Activated CD8-positive, alpha-beta T cell treated with anti-CD3 and anti-CD28 coated beads for 36 hours (primary cell): ENCODE results near the gene RALGAPA1. TPM values are rescaled to one million over a fixed set of nuclear protein-coding genes. Genes with fewer than 3 reads are reported as not detected.
"Not testable (repeated sequence)": the region's sequence is repeated elsewhere in the genome, so short reads cannot be mapped to it uniquely, and the experiment has no call there.

Experiments used
- ATAC-seq: fragments of 200-7000 bp; cut with Tn5 transposase; one replicate; pipeline ENCODE4 v1.10.0; 2021; ENCODE audit warnings: mild to moderate bottlenecking, moderate library complexity
- CTCF ChIA-PET: fragments of 350-600 bp; sonication (Branson Sonifier 250); formaldehyde crosslinking; loops from one replicate; lab custom pipeline; 2021; ENCODE audit warnings: antibody characterized with exemption; lab: Charles Lee
- POLR2A ChIA-PET: fragments of 350-600 bp; sonication (Branson Sonifier 250); formaldehyde crosslinking; loops from one replicate; lab custom pipeline; 2021; ENCODE audit warnings: antibody characterized with exemption; lab: Charles Lee
- DNase-seq: peaks from one replicate; pipeline ENCODE4 v3.0.0-alpha.2; 2020
- H3K27ac Mint-ChIP-seq: one replicate; pipeline ENCODE4 v1.8.0; 2021; ENCODE audit warnings: mild to moderate bottlenecking, mixed read lengths
- H3K27me3 Mint-ChIP-seq: one replicate; pipeline ENCODE4 v1.8.0; 2021; ENCODE audit warnings: mixed read lengths
- H3K36me3 Mint-ChIP-seq: one replicate; pipeline ENCODE4 v1.8.0; 2021; ENCODE audit warnings: low read depth, mixed read lengths
- H3K4me1 Mint-ChIP-seq: one replicate; pipeline ENCODE4 v1.8.0; 2021; ENCODE audit warnings: low read depth, mixed read lengths
- H3K4me3 Mint-ChIP-seq: one replicate; pipeline ENCODE4 v1.8.0; 2021; ENCODE audit warnings: mild to moderate bottlenecking, moderate library complexity, mixed read lengths
- H3K9me3 Mint-ChIP-seq: one replicate; pipeline ENCODE4 v1.8.0; 2021; ENCODE audit warnings: mixed read lengths
- intact Hi-C: fragments of 100-400 bp; cut with micrococcal nuclease; formaldehyde crosslinking; loops from one replicate; pipeline ENCODE4 v1.10.0; 2022
- total RNA-seq, 2 experiments: library from RNA; stranded (reverse); gene quantifications; one replicate each; pipeline ENCODE4 v1.2.3, GENCODE V29; 2021
- TF ChIP-seq, protein P1 (sequence below): fragments of 200-600 bp; IDR thresholded peaks from one replicate; pipeline ENCODE4 v1.8.0; 2022; ENCODE audit warnings: antibody characterized with exemption, mild to moderate bottlenecking

The RALGAPA1 gene
- total RNA-seq, 2 experiments from 2014 or later, result 23.7 to 26.5 TPM

DNA sequence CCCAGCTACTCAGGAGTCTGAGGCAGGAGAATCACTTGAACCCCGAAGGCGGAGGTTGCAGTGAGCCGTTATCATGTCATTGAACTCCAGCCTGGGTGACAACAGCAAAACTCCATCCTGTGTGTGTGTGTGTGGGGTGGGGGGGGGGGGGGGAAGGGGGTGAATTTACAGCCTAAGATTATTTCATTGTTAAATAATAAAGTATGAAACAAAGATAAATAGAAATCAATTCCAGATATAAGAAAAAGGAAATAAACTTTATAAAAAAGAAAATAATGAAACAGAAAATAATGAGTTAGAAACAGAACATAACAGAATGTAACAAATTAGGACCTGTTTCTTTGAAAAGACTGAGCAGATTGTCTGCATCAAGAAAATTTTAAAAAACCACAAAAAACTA lies 191.6 kb downstream of the RALGAPA1 start:
- no peaks in the 10 kb centered on the region for H3K27me3 Mint-ChIP-seq
- peaks cover 43% of the 10 kb centered on the region for H3K36me3 Mint-ChIP-seq
- CTCF ChIA-PET, result interaction anchor here (1.3 kb wide), 1 partner anchor 11 kb away, joined by 3 read pairs; no protein-coding TSS in a partner anchor
- intact Hi-C loops, result no loop called here
- no peak overlapping the region for H3K27ac Mint-ChIP-seq
- H3K4me3 Mint-ChIP-seq, result no peak overlapping the region
- H3K9me3 Mint-ChIP-seq, result peaks cover 10% of the 10 kb centered on the region
- TF ChIP-seq, protein P1, sequence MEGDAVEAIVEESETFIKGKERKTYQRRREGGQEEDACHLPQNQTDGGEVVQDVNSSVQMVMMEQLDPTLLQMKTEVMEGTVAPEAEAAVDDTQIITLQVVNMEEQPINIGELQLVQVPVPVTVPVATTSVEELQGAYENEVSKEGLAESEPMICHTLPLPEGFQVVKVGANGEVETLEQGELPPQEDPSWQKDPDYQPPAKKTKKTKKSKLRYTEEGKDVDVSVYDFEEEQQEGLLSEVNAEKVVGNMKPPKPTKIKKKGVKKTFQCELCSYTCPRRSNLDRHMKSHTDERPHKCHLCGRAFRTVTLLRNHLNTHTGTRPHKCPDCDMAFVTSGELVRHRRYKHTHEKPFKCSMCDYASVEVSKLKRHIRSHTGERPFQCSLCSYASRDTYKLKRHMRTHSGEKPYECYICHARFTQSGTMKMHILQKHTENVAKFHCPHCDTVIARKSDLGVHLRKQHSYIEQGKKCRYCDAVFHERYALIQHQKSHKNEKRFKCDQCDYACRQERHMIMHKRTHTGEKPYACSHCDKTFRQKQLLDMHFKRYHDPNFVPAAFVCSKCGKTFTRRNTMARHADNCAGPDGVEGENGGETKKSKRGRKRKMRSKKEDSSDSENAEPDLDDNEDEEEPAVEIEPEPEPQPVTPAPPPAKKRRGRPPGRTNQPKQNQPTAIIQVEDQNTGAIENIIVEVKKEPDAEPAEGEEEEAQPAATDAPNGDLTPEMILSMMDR, result no peak
- no peaks in the 10 kb centered on the region for H3K4me1 Mint-ChIP-seq
- POLR2A ChIA-PET, result no interaction called here
- ATAC-seq (no peak), DNase-seq (no peak)

DNA sequence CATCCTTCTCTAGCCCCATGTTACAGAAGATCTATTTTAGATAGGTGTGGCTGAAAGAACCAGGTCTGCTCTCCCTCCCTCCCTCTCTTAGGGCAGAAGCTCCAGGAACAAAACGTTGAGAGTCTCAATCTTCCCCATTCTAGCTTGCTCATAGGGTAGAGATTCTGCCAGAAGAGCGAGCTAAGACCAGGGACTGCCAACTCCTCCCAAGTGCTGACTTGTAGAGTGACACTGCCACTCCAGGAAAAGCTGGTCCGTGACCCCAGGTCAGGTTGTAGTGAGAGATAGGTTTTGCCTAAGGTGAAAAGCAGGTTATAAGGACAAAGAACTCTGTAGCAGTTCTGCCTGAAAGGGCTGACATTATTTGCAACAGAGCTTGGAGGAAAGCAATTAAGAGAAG lies 201.7 kb downstream of the RALGAPA1 start:
- Mint-ChIP-seq H3K4me1 (no peaks in the 10 kb centered on the region), H3K36me3 (peaks cover 46% of the 10 kb centered on the region), H3K4me3 (no peak overlapping the region), H3K27me3 (no peaks in the 10 kb centered on the region), H3K27ac (no peak overlapping the region), H3K9me3 (no peaks in the 10 kb centered on the region)
- intact Hi-C loops, result no loop called here
- DNase-seq (no peak), ATAC-seq (no peak)
- POLR2A ChIA-PET, result no interaction called here
- CTCF ChIA-PET, result interaction anchor here (0.7 to 1.0 kb wide), 2 partner anchors 9 to 103 kb away, joined by 3 read pairs; no protein-coding TSS in a partner anchor
- TF ChIP-seq, protein P1, result no peak

DNA sequence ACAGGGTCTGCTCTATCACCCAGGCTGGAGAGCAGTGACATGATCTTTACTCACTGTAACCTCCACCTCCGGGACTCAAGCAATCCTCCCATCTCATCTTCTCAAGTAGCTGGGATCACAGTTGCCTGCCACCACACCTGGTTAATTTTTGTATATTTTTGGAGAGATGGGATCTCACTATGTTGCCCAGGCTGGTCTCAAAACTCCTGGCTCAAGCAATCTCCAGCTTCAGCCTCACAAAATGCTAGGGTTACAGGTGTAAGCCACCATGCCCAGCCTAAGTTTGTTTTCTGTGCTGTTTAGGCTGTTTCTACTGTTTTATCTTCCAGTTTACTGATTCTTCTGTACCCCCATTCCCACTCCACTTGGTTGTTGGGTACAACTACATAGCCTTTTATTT lies 208.8 kb downstream of the RALGAPA1 start:
- Mint-ChIP-seq H3K4me3 (no peak overlapping the region), H3K27ac (no peak overlapping the region), H3K36me3 (peaks cover 52% of the 10 kb centered on the region), H3K27me3 (no peaks in the 10 kb centered on the region), H3K4me1 (no peaks in the 10 kb centered on the region), H3K9me3 (peaks cover 2% of the 10 kb centered on the region)
- ChIA-PET CTCF (no interaction called here), POLR2A (no interaction called here)
- DNase-seq (no peak), ATAC-seq (no peak)
- TF ChIP-seq, protein P1, result no peak
- intact Hi-C loops, result no loop called here

DNA sequence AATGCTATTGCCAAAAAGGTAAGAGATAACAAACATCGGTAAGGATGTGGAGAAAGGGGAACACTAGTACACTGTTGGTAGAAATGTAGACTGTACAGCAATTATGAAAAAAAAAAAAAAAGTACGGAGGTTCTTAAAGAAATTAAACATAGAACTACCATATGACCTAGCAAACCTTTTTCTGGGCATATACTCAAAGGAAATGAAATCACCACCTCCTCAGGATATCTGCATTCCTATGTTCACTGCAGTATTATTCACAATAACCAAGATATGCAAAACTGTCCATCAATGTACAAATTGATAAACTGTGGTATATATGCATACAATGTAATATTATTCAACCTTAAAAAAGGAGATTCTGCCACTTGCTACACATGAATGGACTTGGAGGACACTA lies 214.5 kb downstream of the RALGAPA1 start:
- POLR2A ChIA-PET, result no interaction called here
- H3K4me1 Mint-ChIP-seq, result no peaks in the 10 kb centered on the region
- CTCF ChIA-PET, result no interaction called here
- peaks cover 2% of the 10 kb centered on the region for H3K9me3 Mint-ChIP-seq
- no peaks in the 10 kb centered on the region for H3K27me3 Mint-ChIP-seq
- H3K27ac Mint-ChIP-seq, result no peak overlapping the region
- H3K4me3 Mint-ChIP-seq, result no peak overlapping the region
- no peak for DNase-seq
- H3K36me3 Mint-ChIP-seq, result peaks cover 43% of the 10 kb centered on the region
- no peak for ATAC-seq
- intact Hi-C loops, result no loop called here
- TF ChIP-seq, protein P1, result no peak

DNA sequence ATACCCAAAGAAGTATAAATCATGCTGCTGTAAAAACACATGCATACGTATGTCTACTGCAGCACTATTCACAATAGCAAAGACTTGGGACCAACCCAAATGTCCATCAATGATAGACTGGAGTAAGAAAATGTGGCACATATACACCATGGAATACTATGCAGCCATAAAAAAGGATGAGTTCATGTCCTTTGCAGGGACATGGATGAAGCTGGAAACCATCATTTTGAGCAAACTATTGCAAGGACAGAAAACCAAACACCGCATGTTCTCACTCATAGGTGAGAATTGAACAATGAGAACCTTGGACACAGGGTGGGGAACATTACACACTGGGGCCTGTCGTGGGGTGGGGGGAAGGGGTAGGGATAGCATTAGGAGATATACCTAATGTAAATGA lies 221.7 kb downstream of the RALGAPA1 start:
- peaks cover 41% of the 10 kb centered on the region for H3K36me3 Mint-ChIP-seq
- POLR2A ChIA-PET, H3K9me3 Mint-ChIP-seq, ATAC-seq, intact Hi-C loops, DNase-seq, CTCF ChIA-PET, H3K27ac Mint-ChIP-seq, H3K4me1 Mint-ChIP-seq, H3K4me3 Mint-ChIP-seq, H3K27me3 Mint-ChIP-seq: not testable (repeated sequence)

DNA sequence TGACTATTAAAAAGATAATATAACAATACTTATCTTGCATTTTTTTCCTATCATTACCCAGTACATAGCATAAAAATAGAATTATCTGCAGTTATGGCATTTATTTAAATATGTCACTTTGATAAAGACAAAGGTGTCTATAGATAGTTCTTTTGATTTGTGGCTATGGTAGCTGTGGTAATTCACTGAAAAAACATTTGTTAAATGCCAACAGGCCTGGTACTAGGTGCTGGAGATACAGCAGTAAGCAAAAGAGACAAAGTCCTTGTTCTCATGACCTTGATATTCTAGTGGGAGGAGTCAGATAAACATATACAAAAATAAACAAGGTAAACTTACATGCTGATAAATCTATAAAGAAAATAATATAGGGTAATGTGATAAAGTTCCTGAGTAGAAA lies 230.5 kb downstream of the RALGAPA1 start:
- H3K36me3 Mint-ChIP-seq, result peaks cover 2% of the 10 kb centered on the region
- no peaks in the 10 kb centered on the region for H3K27me3 Mint-ChIP-seq
- TF ChIP-seq, protein P1, result no peak
- DNase-seq (no peak), ATAC-seq (no peak)
- peaks cover 8% of the 10 kb centered on the region for H3K4me1 Mint-ChIP-seq
- no peak overlapping the region for H3K4me3 Mint-ChIP-seq
- intact Hi-C loops, result no loop called here
- POLR2A ChIA-PET, result no interaction called here
- CTCF ChIA-PET, result no interaction called here
- no peak overlapping the region for H3K27ac Mint-ChIP-seq
- no peaks in the 10 kb centered on the region for H3K9me3 Mint-ChIP-seq
